Measurements from ENCODE around the gene CXCL17. TPM values are rescaled to one million over a fixed set of nuclear protein-coding genes. Genes with fewer than 3 reads are reported as not detected.
A peak's percentile ranks its signal among the peaks of the same experiment; 100 is the strongest.

CXCL17 gene
- total RNA-seq, 2 donors from 2014 or later = 6.3 to 19.2 TPM

DNA sequence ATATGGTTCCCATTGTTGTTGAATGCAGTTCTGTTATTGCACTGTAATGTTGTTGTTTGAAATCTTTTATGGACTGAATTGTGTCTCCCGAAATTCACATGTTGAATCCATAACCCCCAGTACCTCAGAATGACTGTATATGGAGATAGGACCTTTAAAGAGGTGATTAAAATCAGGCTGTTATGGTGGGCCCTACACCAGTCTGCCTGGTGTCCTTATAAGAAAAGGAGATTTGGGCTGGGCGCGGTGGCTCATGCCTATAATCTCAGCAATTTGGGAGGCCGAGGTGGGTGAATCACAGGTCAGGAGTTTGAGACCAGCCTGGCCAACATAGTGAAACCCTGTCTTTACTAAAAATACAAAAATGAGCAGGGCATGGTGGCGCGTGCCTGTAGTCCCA, 7.4 kb downstream of the CXCL17 start:
- H3K4me1 ChIP-seq = peaks cover 20% of the 10 kb centered on the region
- DNase-seq = no peak
- WGBS, 2 donors = 90 to 98% methylated on average over 6 of the region's 6 CpGs
- no peak for ATAC-seq
- intact Hi-C loops (cut with DNase I) = no loop called here
- no peaks in the 10 kb centered on the region for H3K27me3 ChIP-seq
- no peak for TF ChIP-seq POLR2A (IDR thresholded peaks at IDR 0.05)
- TF ChIP-seq, protein P1, sequence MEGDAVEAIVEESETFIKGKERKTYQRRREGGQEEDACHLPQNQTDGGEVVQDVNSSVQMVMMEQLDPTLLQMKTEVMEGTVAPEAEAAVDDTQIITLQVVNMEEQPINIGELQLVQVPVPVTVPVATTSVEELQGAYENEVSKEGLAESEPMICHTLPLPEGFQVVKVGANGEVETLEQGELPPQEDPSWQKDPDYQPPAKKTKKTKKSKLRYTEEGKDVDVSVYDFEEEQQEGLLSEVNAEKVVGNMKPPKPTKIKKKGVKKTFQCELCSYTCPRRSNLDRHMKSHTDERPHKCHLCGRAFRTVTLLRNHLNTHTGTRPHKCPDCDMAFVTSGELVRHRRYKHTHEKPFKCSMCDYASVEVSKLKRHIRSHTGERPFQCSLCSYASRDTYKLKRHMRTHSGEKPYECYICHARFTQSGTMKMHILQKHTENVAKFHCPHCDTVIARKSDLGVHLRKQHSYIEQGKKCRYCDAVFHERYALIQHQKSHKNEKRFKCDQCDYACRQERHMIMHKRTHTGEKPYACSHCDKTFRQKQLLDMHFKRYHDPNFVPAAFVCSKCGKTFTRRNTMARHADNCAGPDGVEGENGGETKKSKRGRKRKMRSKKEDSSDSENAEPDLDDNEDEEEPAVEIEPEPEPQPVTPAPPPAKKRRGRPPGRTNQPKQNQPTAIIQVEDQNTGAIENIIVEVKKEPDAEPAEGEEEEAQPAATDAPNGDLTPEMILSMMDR (IDR thresholded peaks at IDR 0.05) = no peak
- no peak overlapping the region for H3K27ac ChIP-seq
- no peaks in the 10 kb centered on the region for H3K36me3 ChIP-seq (replicated peaks in 1 of 2; ENCODE audit: insufficient read depth in 1 of 2, low read depth in 2 of 2)
- H3K4me3 ChIP-seq = no peak overlapping the region
- no peaks in the 10 kb centered on the region for H3K9me3 ChIP-seq

DNA sequence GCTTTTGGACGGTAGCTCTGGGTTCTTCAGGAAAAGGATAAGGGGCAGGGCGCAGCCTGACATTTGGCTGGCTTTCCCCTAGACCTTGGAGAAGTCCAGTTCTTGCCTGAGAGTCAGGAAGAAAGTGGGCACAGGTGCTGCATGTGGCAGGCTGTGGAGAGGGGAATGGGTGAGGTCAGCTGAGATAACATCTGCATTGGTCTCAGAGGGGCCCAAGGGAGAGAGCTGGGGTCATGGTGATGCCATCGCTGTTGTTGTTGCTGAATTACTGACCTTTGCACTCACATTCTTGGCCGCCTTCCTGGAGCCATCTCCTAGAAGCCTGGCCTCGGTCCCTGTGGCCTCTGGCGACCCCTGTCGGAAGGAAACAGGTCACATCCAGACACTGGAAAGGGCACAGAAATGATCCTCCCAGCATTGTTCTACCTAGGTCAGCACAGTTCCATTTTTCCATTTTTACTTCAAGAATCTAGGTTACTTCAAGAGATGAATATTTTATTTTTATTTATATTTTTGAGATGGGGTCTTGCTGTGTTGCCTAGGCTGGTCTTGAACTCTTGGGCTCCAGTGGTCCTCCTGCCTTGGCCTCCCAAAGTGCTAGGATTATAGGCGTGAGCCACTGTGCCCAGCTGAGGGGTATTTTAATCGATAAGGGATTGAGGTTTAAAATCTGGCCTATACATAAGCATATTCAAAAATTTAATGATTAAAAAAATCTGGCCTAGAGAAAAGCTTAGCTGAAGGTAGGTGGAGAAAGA, 9.1 kb downstream of the CXCL17 start:
- peak overlapping the region; percentile 7 to 78 (median 44) for H3K27ac ChIP-seq
- peak; percentile 91 for ATAC-seq
- no peaks in the 10 kb centered on the region for H3K9me3 ChIP-seq
- H3K27me3 ChIP-seq = no peaks in the 10 kb centered on the region
- H3K36me3 ChIP-seq (replicated peaks in 1 of 2; ENCODE audit: insufficient read depth in 1 of 2, low read depth in 2 of 2) = no peaks in the 10 kb centered on the region
- no peak overlapping the region for H3K4me3 ChIP-seq
- WGBS, 2 donors = 21 to 22% methylated on average over 9 of the region's 9 CpGs
- H3K4me1 ChIP-seq = peaks cover 16% of the 10 kb centered on the region
- DNase-seq = peak; percentile 90 to 95 (median 92)
- TF ChIP-seq, protein P1 (IDR thresholded peaks at IDR 0.05) = peak; percentile 57 to 83 (median 79)
- no peak for TF ChIP-seq POLR2A (IDR thresholded peaks at IDR 0.05)
- intact Hi-C loops (cut with DNase I) = no loop called here

DNA sequence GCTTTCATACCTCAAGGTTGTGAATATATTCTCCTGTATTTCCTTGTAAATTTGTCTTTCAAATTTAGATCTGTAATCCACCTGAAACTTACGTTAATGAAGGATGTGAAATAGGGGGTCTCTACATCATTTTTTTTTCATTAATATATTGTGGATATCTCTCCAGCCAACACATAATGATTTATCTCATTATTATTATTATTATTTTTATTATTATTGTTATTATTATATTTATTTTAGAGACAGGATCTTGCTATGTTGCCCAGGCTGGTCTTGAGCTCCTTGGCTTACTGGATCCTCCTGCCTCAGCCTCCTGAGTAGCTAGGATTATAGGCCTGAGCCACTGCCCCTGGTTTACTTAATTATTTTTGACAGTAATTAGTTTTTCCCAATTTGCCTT, 11.3 kb downstream of the CXCL17 start:
- no peak for ATAC-seq
- intact Hi-C loops (cut with DNase I) = no loop called here
- TF ChIP-seq, protein P1 (IDR thresholded peaks at IDR 0.05) = no peak
- no peak for TF ChIP-seq POLR2A (IDR thresholded peaks at IDR 0.05)

DNA sequence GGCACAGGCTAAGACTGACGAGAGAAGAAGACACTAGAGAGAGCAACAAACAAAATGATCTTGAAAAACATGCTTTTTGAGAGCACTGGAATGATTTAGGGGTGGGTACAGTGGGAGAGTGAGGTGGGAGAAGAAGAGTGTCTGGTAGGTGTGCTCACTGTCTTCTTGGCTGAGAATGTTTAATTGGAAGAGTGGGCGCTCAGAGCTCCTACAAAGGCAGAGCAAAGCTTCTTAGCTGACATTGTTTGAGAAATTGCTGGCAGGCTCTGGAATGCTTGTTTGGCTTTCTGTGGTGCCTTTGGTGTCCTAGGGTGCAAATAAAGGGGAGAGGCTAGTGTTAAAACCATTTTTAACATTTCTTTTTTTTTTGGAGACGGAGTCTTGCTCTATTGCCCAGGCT, 14.1 kb downstream of the CXCL17 start:
- no peaks in the 10 kb centered on the region for H3K27me3 ChIP-seq
- no peak overlapping the region for H3K4me3 ChIP-seq
- ATAC-seq = no peak
- no peak for TF ChIP-seq POLR2A (IDR thresholded peaks at IDR 0.05)
- TF ChIP-seq, protein P1 (IDR thresholded peaks at IDR 0.05) = no peak
- WGBS, 2 donors = 86 to 94% methylated on average over 3 of the region's 3 CpGs
- no peaks in the 10 kb centered on the region for H3K36me3 ChIP-seq (replicated peaks in 1 of 2; ENCODE audit: insufficient read depth in 1 of 2, low read depth in 2 of 2)
- H3K27ac ChIP-seq = no peak overlapping the region
- DNase-seq = no peak
- peaks cover 16% of the 10 kb centered on the region for H3K4me1 ChIP-seq
- H3K9me3 ChIP-seq = no peaks in the 10 kb centered on the region
- intact Hi-C loops (cut with DNase I) = no loop called here

More for the DNA sequence above, 11.3 kb downstream of the CXCL17 start:
- no peak for DNase-seq
- H3K4me1 ChIP-seq = peaks cover 12% of the 10 kb centered on the region
- no peaks in the 10 kb centered on the region for H3K36me3 ChIP-seq (replicated peaks in 1 of 2; ENCODE audit: insufficient read depth in 1 of 2, low read depth in 2 of 2)
- H3K27ac ChIP-seq = no peak overlapping the region
- no peaks in the 10 kb centered on the region for H3K27me3 ChIP-seq
- H3K9me3 ChIP-seq = no peaks in the 10 kb centered on the region
- 90 to 96% methylated on average over 1 of the region's 1 CpG for WGBS, 2 donors
- H3K4me3 ChIP-seq = no peak overlapping the region

DNA sequence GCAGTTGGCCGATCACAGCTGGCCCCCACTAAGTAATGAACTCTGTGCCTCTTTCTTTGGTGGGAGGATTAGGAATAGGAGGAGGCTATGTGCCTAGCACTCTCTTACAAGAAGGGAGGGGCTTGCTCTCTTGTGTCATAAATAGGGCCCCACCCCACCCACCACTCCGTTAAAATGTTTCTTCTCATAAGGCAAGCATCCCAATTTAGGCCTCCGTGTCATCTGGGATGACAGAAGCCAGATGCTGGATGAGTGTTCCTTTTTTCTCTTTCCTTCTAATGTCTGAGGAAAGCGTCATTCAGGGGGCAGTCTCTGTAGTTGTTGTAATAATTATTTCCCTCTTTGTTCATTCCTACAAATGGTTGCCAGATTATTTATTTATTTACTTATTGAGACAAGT, 15.4 kb downstream of the CXCL17 start, which contains the start of gene LIPE:
Gene LIPE, minus strand, starts transcription at position 76 of the 400 bp plus-strand sequence. CDS start 239 bp downstream, outside the sequence.
- peaks cover 21% of the 10 kb centered on the region for H3K4me1 ChIP-seq
- 71 to 88% methylated on average over 4 of the region's 4 CpGs for WGBS, 2 donors
- no peak for TF ChIP-seq POLR2A (IDR thresholded peaks at IDR 0.05)
- TF ChIP-seq, protein P1 (IDR thresholded peaks at IDR 0.05) = no peak
- H3K36me3 ChIP-seq (replicated peaks in 1 of 2; ENCODE audit: insufficient read depth in 1 of 2, low read depth in 2 of 2) = no peaks in the 10 kb centered on the region
- no peaks in the 10 kb centered on the region for H3K9me3 ChIP-seq
- no peaks in the 10 kb centered on the region for H3K27me3 ChIP-seq
- intact Hi-C loops (cut with DNase I) = no loop called here
- peak in 1 of 4 donors; percentile 12 for DNase-seq
- no peak for ATAC-seq
- H3K27ac ChIP-seq = no peak within 1 kb of the TSS
- H3K4me3 ChIP-seq = no peak within 1 kb of the TSS
